Activated CD4-positive, alpha-beta T cell treated with anti-CD3 and anti-CD28 coated beads for 48 hours (primary cell): ENCODE data around the gene PRSS53.
"Not testable (repeated sequence)": the region's sequence is repeated elsewhere in the genome, so short reads cannot be mapped to it uniquely, and the experiment has no call there.

Experiments
- DNase-seq: peaks from one replicate; pipeline ENCODE4 v3.0.0-alpha.2; 2020

Gene PRSS53

GRCh38 chr16:31088459-31089183 lies at the start of gene PRSS53:
TSS of gene PRSS53 (minus strand) at chr16:31088943. CDS start at chr16:31088809, 134 bp downstream.
- DNase-seq: no peak

DNA sequence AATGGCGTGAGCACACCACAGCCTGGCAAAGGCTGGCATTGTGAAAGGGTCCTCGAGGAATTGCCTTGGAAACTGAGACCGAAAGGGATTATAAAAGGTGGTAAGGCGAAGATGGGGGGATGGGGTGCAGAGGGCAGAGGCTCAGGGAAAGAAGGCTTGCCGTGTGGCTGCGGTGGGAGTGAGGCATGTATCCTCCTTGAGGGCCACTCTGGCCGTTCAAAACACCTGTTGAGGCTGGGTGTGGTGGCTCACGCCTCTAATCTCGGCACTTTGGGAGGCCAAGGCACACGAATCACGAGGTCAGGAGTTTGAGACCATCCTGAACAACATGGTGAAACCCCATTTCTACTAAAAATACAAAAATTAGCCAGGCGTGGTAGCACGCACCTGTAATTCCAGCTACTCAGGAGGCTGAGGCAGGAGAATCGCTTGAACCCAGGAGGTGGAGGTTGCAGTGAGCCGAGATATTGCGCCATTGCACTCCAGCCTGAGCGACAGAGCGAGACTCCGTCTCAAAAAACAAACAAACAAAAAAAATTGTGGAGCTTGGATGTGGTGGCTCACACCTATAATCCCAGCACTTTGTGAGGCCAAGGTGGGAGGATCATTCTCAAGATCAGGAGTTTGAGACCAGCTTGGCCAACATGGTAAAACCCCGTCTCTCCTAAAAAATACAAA lies 48.2 kb upstream of the PRSS53 start:
- not testable (repeated sequence) for DNase-seq

DNA sequence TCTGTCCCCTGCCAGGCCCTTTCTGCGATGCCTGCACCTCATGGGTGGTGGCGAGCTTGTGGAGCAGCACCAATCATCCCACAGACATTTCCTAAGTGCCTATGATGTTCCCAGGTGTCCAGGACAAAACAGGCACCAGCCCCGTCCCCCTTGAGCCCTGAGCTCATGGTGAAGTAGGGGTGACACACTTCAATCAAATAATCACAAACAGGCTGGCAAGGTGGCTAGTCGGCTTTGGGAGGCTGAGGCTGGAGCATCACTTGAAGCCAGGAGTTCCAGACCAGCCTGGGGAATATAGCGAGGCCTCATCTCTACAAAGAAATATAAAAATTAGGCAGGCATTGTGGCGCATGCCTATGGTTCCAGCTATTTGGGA lies 47.5 kb upstream of the PRSS53 start:
- DNase-seq: no peak

GRCh38 chr16:31135535-31136286 lies 47.0 kb upstream of the PRSS53 start, which contains the start of gene PRSS8:
TSS of gene PRSS8 (minus strand) at chr16:31135727. CDS start at chr16:31135498, 229 bp downstream.
- no peak for DNase-seq

DNA sequence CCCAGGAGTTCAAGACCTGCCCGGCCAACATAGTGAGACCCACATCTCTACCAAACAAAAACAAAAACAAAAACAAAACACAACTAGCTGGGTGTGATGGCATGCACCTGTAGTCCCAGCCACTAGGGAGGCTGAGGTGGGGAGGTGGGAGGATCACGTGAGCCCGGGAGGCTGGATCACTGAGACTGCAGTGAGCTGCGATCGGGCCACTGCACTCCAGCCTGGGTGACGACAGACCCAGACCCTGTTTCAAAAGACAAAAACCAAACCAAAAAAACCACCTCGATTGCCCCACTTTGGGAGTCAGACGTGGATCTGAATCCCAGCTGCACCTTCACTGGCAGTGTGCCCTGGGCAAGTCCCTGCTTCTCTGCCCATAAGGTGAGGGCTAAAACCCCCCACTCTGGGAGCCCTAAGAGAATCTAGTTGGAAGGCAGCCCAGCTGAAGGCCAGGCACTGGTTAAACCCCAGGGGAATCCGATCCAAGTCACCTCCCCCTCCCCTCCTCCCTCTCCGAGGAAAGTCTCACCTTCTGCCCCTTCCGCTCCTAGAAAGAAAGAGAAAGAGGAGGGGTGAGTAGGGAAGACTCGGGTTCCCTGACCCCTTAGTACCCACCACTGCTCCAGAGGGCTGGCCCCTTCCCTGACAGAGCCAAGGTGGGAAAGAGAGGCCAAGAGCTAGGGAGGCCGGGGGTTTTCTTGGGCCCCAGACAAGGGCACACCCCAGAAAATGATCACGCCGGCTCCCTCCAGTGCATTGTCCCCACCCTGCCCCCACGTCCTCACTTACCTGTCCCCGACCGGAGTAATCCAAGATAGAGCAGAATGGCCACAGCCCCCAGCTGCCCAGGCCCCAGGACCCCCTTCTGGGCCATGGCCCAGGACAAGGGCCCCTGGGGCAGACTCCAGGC lies 46.1 kb upstream of the PRSS53 start:
- DNase-seq: no peak

- no peak for DNase-seq
Observed at GRCh38 chr16:31134091-31134571, 45.4 kb upstream of the PRSS53 start.

DNA sequence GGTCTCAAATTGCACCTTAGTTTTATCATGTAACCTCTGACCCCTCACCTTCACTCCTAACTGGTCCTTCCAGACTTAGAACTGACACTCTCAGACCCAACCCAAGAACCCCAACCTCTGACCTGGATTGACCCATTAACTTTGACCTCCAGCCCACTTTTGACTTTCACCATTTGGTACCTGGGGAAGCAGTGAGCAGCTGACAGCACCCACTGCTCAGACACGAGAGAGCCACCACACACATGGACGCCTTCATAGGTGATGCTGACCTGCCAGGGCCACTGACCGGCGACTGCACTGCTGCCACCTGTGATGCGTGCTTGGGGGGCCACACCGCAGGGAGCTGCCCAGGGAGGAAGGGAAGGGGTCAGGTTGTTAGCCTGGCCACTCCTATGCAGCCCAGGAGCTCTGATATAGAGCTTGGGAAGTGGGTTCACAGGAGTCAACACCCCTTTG lies 44.3 kb upstream of the PRSS53 start:
- DNase-seq: no peak

- DNase-seq: no peak
Observed at GRCh38 chr16:31132303-31132979, 43.7 kb upstream of the PRSS53 start.

DNA sequence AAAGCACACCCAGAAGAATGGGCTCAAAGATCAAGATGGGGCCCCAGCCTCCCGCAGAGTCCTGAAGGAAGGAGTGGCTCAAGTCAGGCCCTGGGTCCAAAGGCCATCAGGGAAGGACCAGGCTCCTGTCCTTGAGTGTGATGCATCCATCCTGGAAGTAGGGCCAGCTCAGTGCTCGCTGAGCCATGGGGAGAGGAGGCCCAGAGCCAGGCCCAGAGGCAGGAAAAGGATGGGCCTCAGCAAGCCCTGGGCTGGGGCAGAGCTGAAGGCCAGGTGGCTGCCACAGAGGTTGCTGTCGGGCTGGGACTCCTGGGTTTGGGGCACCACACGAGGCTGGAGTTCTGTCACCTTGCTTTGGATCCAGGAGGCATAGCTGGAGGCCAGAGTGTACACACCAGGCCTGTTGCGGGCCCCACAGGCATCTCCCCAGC lies 43.1 kb upstream of the PRSS53 start:
- DNase-seq: no peak

DNA sequence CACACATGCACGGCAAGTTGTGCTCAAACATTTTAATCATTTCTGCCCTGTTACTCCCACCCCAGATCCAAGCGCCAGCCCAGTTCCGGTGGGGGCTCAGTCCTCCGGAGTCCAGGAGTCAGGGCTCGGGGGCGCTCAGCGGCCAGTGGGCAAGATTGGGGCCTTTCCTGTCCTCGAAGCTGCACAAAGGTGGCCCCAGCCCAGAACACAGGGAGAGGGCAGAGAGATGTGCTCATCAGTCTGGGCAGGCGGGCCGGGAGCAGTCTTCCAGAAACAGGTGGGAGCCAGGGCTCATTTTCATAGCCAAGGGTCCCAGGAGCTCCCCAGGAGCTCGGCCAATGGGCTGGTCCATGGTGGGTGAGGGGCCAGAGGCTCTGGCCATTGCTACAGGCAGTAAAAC lies 42.7 kb upstream of the PRSS53 start:
- no peak for DNase-seq

DNA sequence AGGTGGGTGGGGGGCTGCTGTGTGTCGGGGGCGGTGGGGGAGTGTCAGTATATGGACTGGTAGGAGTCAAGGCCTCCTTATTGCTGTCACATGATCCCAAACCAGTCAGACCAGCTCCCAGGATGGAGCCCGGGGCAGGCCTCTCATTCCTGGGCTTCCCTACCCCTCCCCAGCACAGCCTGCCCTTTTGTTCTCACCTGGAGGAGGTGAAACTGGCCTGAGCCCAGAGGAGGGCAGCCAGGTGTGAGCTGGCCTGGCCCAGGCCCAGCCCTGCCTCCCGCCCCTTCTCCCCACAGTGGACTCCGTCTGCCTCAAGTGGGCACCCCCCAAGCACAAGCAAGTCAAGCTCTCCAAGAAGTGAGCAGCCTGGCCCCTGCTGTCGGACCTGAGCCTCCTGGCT lies 42.2 kb upstream of the PRSS53 start:
- no peak for DNase-seq

- no peak for DNase-seq
Observed at GRCh38 chr16:31130336-31130891, 41.7 kb upstream of the PRSS53 start.

- no peak for DNase-seq
Observed at GRCh38 chr16:31129568-31130335, 41.0 kb upstream of the PRSS53 start.

- no peak for DNase-seq
Observed at GRCh38 chr16:31128711-31129567, 40.2 kb upstream of the PRSS53 start.

GRCh38 chr16:31127182-31127581 lies 38.4 kb upstream of the PRSS53 start:
- no peak for DNase-seq

- no peak for DNase-seq
Observed at GRCh38 chr16:31125844-31126243, 37.1 kb upstream of the PRSS53 start.

GRCh38 chr16:31120129-31120528 lies 31.4 kb upstream of the PRSS53 start:
- DNase-seq: no peak

DNA sequence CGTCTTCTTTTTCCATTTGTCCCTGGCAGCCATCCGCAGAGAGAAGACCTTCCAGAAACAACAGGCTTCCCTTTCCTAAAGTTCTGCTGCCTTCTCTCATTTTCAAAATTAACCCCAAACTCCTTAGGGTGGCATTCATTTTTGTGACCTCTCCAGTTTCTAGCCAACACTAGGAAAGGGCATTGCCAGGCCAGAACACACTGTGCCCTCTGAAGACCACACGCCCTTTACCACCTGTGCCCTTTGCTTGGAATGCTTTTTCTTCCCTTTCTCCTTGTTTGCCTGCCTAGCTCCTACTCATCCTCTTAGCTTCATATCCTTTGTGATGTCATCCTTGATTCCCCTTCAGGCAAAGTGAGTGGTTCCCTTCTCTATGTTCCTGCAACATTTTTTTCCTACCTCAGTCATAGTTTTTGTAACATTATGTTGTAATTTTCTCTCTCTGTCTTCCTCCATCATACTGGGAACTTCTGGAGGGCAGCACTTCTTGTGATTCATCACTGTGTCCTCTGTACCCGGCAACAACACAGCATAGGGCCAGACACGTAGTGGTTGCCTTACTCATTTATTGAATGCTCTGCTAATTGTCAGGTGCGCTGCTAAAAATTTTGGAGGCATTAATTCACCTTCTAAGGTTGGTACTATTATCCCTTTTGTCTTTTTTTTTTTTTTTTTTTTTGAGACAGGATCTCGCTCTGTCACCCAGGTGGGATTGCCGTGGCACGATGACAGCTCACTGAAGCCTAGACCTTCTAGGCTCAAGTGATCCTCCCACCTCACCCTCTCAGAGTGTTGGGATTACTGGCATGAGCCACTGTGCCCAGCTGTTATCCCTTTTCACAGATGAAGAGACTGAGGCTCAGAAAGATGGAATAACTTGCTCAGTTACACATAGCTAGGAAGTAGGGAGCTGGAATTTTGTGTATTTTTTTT lies 29.7 kb upstream of the PRSS53 start:
- DNase-seq: no peak
